ENCODE results near the gene NLRP13. TPM values are rescaled to one million over a fixed set of nuclear protein-coding genes. Genes with fewer than 3 reads are reported as not detected.

Gene NLRP13
- total and polyA plus RNA-seq, 2 experiments from 2014 or later: not detected

DNA sequence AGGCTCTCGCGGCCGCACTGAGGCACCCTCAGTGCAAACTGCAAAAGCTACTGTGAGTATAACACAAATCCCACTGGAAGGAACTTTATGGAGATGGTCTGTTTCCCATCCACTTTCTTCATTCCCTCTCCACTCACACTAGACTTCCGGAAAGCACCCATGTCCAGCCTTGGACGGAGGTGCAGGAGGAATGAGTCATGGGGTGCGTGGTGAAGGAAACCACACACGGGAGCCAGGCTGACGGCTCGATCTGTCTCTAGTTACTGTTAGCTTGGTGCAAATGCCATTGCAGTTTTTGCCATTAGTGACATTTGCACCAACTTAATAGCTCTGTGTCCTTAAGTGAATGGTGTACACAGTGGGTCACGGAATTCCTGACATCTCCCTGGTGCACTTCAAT, 30.1 kb upstream of the NLRP13 start:
- Mint-ChIP-seq H3K4me3 (no peak overlapping the region), H3K27me3 (ENCODE audit: insufficient read depth, low read depth, poor library complexity) (peaks cover 1% of the 10 kb centered on the region), H3K4me1 (no peaks in the 10 kb centered on the region), H3K27ac (no peak overlapping the region), H3K36me3 (ENCODE audit: low read depth) (peaks cover 31% of the 10 kb centered on the region), H3K9me3 (peaks cover 94% of the 10 kb centered on the region)
- H4K20me1 ChIP-seq (replicated peaks; ENCODE audit: insufficient read depth): no peaks in the 10 kb centered on the region
- H3K4me1 ChIP-seq (ENCODE audit: insufficient read depth): no peaks in the 10 kb centered on the region
- H3K27me3 ChIP-seq (ENCODE audit: insufficient read depth): no peaks in the 10 kb centered on the region
- H3K36me3 ChIP-seq (ENCODE audit: insufficient read depth): peaks cover 7% of the 10 kb centered on the region; the same call in 1 of the 2 replicates
- H3K27ac ChIP-seq (ENCODE audit: low read depth): no peak overlapping the region
- no peak overlapping the region for H3K4me3 ChIP-seq
- no peak for TF ChIP-seq REST (IDR thresholded peaks at IDR 0.05; ENCODE audit: unreplicated experiment)
- no peak for TF ChIP-seq NANOG (IDR thresholded peaks at IDR 0.05; ENCODE audit: borderline replicate concordance)
- TF ChIP-seq CTCF (conservative IDR thresholded peaks at IDR 0.05; ENCODE audit: low read depth in 2 of 2): no peak
- TF ChIP-seq EZH2 (IDR thresholded peaks at IDR 0.05; ENCODE audit: low read depth, unreplicated experiment): no peak
- no peak for TF ChIP-seq ZNF114 (CRISPR knock-in tag; IDR thresholded peaks at IDR 0.05)
- no peak for TF ChIP-seq EZH2phosphoT487 (IDR thresholded peaks at IDR 0.05; ENCODE audit: unreplicated experiment)
- no peak for TF ChIP-seq JUNB (IDR thresholded peaks at IDR 0.05; ENCODE audit: unreplicated experiment)
- TF ChIP-seq ETS1 (IDR thresholded peaks at IDR 0.05): no peak
- no peak for TF ChIP-seq POLR2AphosphoS5 (IDR thresholded peaks at IDR 0.05; ENCODE audit: low read depth)
- TF ChIP-seq STAT1 (IDR thresholded peaks at IDR 0.05; ENCODE audit: unreplicated experiment): no peak
- no peak for TF ChIP-seq CREB1 (CRISPR knock-in tag; IDR thresholded peaks at IDR 0.05; ENCODE audit: low read depth)
- no peak for TF ChIP-seq ZNF331 (CRISPR knock-in tag; IDR thresholded peaks at IDR 0.05; ENCODE audit: low read depth)
- TF ChIP-seq ZNF462 (CRISPR knock-in tag; IDR thresholded peaks at IDR 0.05): no peak
- no peaks in the 10 kb centered on the region for H3K79me2 ChIP-seq (replicated peaks; ENCODE audit: insufficient read depth)
- H3K9me2 ChIP-seq (ENCODE audit: insufficient read depth): no peaks in the 10 kb centered on the region
- ATAC-seq: no peak
- H3K4me2 ChIP-seq: no peak overlapping the region
- DNase-seq (ENCODE audit: low spot score): no peak
- H3F3A ChIP-seq (replicated peaks; ENCODE audit: low read depth): no peaks in the 10 kb centered on the region
- H2AFZ ChIP-seq: no peak overlapping the region
